PC-3 (cell line): ENCODE results near the gene FECH.

Experiments
- EZH2 ChIP-seq: fragments of 300-600 bp; sonication (generic); IDR thresholded peaks from one replicate; pipeline ENCODE4 v1.6.1; 2017; ENCODE audit warnings: antibody characterized with exemption, mild to moderate bottlenecking, low read length; ENCODE audit not compliant: unreplicated experiment
- EZH2phosphoT487 ChIP-seq: fragments of 300-600 bp; sonication (generic); IDR thresholded peaks from 2 replicates; pipeline ENCODE4 v1.6.1; 2018; ENCODE audit warnings: mild to moderate bottlenecking, antibody characterized with exemption, low read length, borderline replicate concordance
- TF ChIP-seq, protein P1 (sequence below): fragments of 300-600 bp; sonication (generic); conservative IDR thresholded peaks from 2 replicates; pipeline ENCODE4 v1.5.1; 2017; ENCODE audit warnings: antibody characterized with exemption, low read depth, mild to moderate bottlenecking, low read length

DNA sequence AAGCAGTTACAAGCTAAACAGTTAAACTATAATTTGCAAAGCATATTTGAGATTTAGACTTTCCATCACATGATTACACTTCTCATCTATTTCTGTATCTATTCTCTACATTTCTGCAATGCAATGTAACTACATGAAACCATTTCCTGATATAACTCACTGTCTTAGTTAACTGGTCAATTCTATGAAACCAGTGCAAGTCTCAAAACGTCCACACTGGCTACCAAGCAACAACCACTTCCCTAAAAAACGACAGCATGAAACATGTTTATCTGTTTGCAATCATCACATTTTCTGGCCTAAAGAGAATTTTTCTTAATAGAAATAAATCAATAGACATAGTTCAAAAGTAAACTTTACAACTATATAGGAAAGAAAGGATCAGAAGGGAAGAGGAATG lies 17.4 kb downstream of the FECH start:
- TF ChIP-seq, protein P1, sequence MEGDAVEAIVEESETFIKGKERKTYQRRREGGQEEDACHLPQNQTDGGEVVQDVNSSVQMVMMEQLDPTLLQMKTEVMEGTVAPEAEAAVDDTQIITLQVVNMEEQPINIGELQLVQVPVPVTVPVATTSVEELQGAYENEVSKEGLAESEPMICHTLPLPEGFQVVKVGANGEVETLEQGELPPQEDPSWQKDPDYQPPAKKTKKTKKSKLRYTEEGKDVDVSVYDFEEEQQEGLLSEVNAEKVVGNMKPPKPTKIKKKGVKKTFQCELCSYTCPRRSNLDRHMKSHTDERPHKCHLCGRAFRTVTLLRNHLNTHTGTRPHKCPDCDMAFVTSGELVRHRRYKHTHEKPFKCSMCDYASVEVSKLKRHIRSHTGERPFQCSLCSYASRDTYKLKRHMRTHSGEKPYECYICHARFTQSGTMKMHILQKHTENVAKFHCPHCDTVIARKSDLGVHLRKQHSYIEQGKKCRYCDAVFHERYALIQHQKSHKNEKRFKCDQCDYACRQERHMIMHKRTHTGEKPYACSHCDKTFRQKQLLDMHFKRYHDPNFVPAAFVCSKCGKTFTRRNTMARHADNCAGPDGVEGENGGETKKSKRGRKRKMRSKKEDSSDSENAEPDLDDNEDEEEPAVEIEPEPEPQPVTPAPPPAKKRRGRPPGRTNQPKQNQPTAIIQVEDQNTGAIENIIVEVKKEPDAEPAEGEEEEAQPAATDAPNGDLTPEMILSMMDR: no peak
- TF ChIP-seq EZH2 (no peak), EZH2phosphoT487 (no peak)
